K562 (cell line): ENCODE measurements around the gene SET. TPM values are rescaled to one million over a fixed set of nuclear protein-coding genes. Genes with fewer than 3 reads are reported as not detected.

Source experiments
- ATAC-seq: fragments of 200-7000 bp; cut with Tn5 transposase; 3 replicates; pipeline ENCODE4 v1.9.1; 2020; ENCODE audit warnings: moderate library complexity
- BruUV-seq: library from RNA; stranded (reverse); fragments of 400-500 nt; replicated peaks from 2 replicates; lab custom pipeline; 2021; lab: Mats Ljungman, UMichigan
- CTCF ChIA-PET: fragments of 300-600 bp; formaldehyde crosslinking; extraction: SDS; loops from one replicate; lab custom pipeline; 2021; ENCODE audit warnings: low intra/inter-chr PET ratio; lab: Yijun Ruan, JAX
- POLR2A ChIA-PET: fragments of 300-600, 350-650 bp; sonication (Branson Sonifier 250); formaldehyde crosslinking; extraction: SDS; loops from one replicate; lab custom pipeline; 2021; ENCODE audit warnings: antibody characterized with exemption, inconsistent platforms; lab: Yijun Ruan, JAX
- DNase-seq, 4 experiments: peaks; one replicate each; pipeline versions ENCODE4 v3.0.0 to v3.0.0-alpha.2; 2011 to 2018; ENCODE audit warnings: low spot score in 3 of 4, mixed read lengths in 3 of 4; ENCODE audit errors: extremely low read depth in 1 of 4
- FAIRE-seq: peaks from 2 replicates; lab custom pipeline; 2011; peaks lifted over from hg19 to GRCh38; lab: Jason Lieb, UNC
- H2AFZ ChIP-seq: 2 replicates; pipeline ENCODE4 v1.6.0; 2011; ENCODE audit warnings: low read depth, low read length, control low read depth, inconsistent platforms
- H3K27ac ChIP-seq: fragments of 200-600 bp; 3 replicates; pipeline ENCODE4 v1.8.0; 2011; ENCODE audit warnings: low read depth, mild to moderate bottlenecking, control low read depth, inconsistent platforms, low read length, moderate library complexity, mixed read lengths; ENCODE audit errors: extremely low read depth
- H3K27me3 ChIP-seq, 2 experiments: fragments of 300-600 bp in 1 of 2; 2 replicates in 1 of 2; 3 replicates in 1 of 2; pipeline versions ENCODE4 v1.6.0 to v1.8.0; 2011; ENCODE audit warnings: inconsistent platforms in 2 of 2, low read length in 2 of 2, mild to moderate bottlenecking in 1 of 2, mixed read lengths in 1 of 2, moderate library complexity in 1 of 2; ENCODE audit not compliant: control insufficient read depth in 2 of 2, insufficient read depth in 2 of 2
- H3K36me3 ChIP-seq: fragments of 300-600 bp; 3 replicates; pipeline ENCODE4 v1.8.0; 2011; ENCODE audit warnings: mild to moderate bottlenecking, low read length, inconsistent platforms; ENCODE audit not compliant: control insufficient read depth, insufficient read depth
- H3K4me1 ChIP-seq, 2 experiments: fragments of 200-600 bp in 1 of 2; replicated peaks in 1 of 2; 2 replicates in 1 of 2; 3 replicates in 1 of 2; pipeline versions ENCODE4 v1.5.1 to v1.8.0; 2011; ENCODE audit warnings: inconsistent platforms in 2 of 2, low read length in 2 of 2, mild to moderate bottlenecking in 1 of 2, mixed read lengths in 1 of 2, moderate library complexity in 1 of 2; ENCODE audit not compliant: control insufficient read depth in 2 of 2, insufficient read depth in 2 of 2
- H3K4me2 ChIP-seq: 2 replicates; pipeline ENCODE4 v1.6.1; 2011; ENCODE audit warnings: low read length, control low read depth, inconsistent platforms, mixed read lengths; ENCODE audit not compliant: insufficient read depth
- H3K4me3 ChIP-seq: fragments of 200-600 bp; sonication (generic), shearing (Covaris generic); 2 replicates; pipeline ENCODE4 v1.5.1; 2016; ENCODE audit warnings: control low read depth, inconsistent platforms
- H3K79me2 ChIP-seq: fragments of 200-600 bp; 3 replicates; pipeline ENCODE4 v1.8.0; 2011; ENCODE audit warnings: low read length, inconsistent platforms; ENCODE audit not compliant: control insufficient read depth, insufficient read depth
- H3K9ac ChIP-seq, 2 experiments: 2 replicates each; pipeline versions ENCODE4 v1.6.0 to v1.6.1; 2011; ENCODE audit warnings: low read depth in 2 of 2, low read length in 2 of 2, control low read depth in 1 of 2, inconsistent platforms in 1 of 2, mild to moderate bottlenecking in 1 of 2, mixed read lengths in 1 of 2; ENCODE audit not compliant: insufficient read depth in 1 of 2
- H3K9me1 ChIP-seq: one replicate; pipeline ENCODE4 v1.6.0; 2011; ENCODE audit warnings: inconsistent platforms, mild to moderate bottlenecking, low read length, moderate library complexity; ENCODE audit not compliant: control insufficient read depth, insufficient read depth
- H3K9me3 ChIP-seq: replicated peaks from 2 replicates; pipeline ENCODE4 v1.5.1; 2011; ENCODE audit warnings: low read depth, low read length, inconsistent platforms; ENCODE audit not compliant: control insufficient read depth, insufficient read depth
- H4K20me1 ChIP-seq: replicated peaks from 2 replicates; pipeline ENCODE4 v1.6.1; 2011; ENCODE audit warnings: low read length, inconsistent platforms, mixed read lengths; ENCODE audit not compliant: control insufficient read depth, insufficient read depth
- CHD7 ChIP-seq: fragments of 200-600 bp; sonication (generic); IDR thresholded peaks from one replicate; pipeline ENCODE4 v1.6.1; 2012; ENCODE audit warnings: mild to moderate bottlenecking, low read depth, low read length, inconsistent platforms
- ZNF121 ChIP-seq: sonication (generic); formaldehyde crosslinking; conservative IDR thresholded peaks from 2 replicates; pipeline ENCODE4 v1.8.0; 2022; ENCODE audit warnings: missing genetic modification reagents
- WGBS: fragments of 100-300 bp; shearing (Covaris generic); methylation state at CpG from one replicate; pipeline ENCODE4 v1.1.6; 2016; ENCODE audit warnings: low coverage, mixed read lengths; ENCODE audit not compliant: insufficient coverage; ENCODE audit errors: missing lambda C conversion rate; 5-methylcytosine and 5-hydroxymethylcytosine counted together
- in situ Hi-C: fragments of 300-500 bp; cut with MboI; formaldehyde crosslinking; loops from 4 replicates; pipeline ENCODE4 v1.15.0; 2018; ENCODE audit warnings: inconsistent platforms, mixed read lengths
- intact Hi-C: fragments of 100-400 bp; cut with micrococcal nuclease; formaldehyde crosslinking; loops from 2 replicates; pipeline ENCODE4 v1.14.2; 2022
- polyA plus RNA-seq, 8 experiments: library from polyadenylated mRNA; depleted of rRNA in 4 of 8; stranded (reverse) in 5 of 8; unstranded in 3 of 8; fragments of >200 nt; fragmentation: Nextera tagmentation in 2 of 8; fragmentation: Illumina TruSeq in 1 of 8; extraction: Ambion mirVana in 2 of 8; extraction: Trizol in 1 of 8; gene quantifications; 2 replicates each; pipeline versions ENCODE4 v1.2.1 to v1.2.3, GENCODE V29; 2011 to 2014; ENCODE audit warnings: inconsistent platforms in 1 of 8, missing spikeins in 1 of 8
- total RNA-seq, 7 experiments: library from RNA; depleted of rRNA in 6 of 7; stranded (reverse); fragments of >200 nt in 6 of 7; fragmentation: Illumina TruSeq in 2 of 7; extraction: Trizol in 2 of 7; gene quantifications; 2 replicates each; pipeline versions ENCODE4 v1.2.1 to v1.2.3, GENCODE V29; 2011 to 2021; ENCODE audit warnings: low replicate concordance in 1 of 7

SET gene
- total and polyA plus RNA-seq, 9 of the 15 experiments (the other 6 are each of a cell fraction or from before 2014, with no cell fraction given): 404 to 1,447 (median 907) TPM

GRCh38 chr9:128727640-128728248, 38.7 kb downstream of the SET start:
- in situ Hi-C loops (no loop called here), intact Hi-C loops (no loop called here)
- H3K4me3 ChIP-seq: no peak overlapping the region
- H3K27me3 ChIP-seq: no peaks in the 10 kb centered on the region
- H3K4me2 ChIP-seq: no peak overlapping the region
- TF ChIP-seq ZNF121 (peak; percentile 84), CHD7 (no peak)
- BruUV-seq: no TSS peak
- POLR2A ChIA-PET: no interaction called here
- no peak for ATAC-seq
- peaks cover 8 to 49% of the 10 kb centered on the region in 2 experiments; a peak in 4 of 5 replicates for H3K4me1 ChIP-seq
- no peak for DNase-seq
- no peaks in the 10 kb centered on the region for H4K20me1 ChIP-seq
- H2AFZ ChIP-seq: no peak overlapping the region
- WGBS: 56% methylated on average over 5 of the region's 5 CpGs
- no peak overlapping the region for H3K27ac ChIP-seq
- peaks cover 8% of the 10 kb centered on the region; the same call in 2 of the 3 replicates for H3K79me2 ChIP-seq
- H3K9me1 ChIP-seq: no peaks in the 10 kb centered on the region
- H3K9me3 ChIP-seq: no peaks in the 10 kb centered on the region
- no peak for FAIRE-seq
- CTCF ChIA-PET: no interaction called here
- H3K9ac ChIP-seq: peak overlapping the region in 1 of 2 experiments; percentile 67; a peak in 1 of 4 replicates
- H3K36me3 ChIP-seq: no peaks in the 10 kb centered on the region
